HL-60/S4 treated with phorbol 12-myristate 13-acetate at 8.2 ng/mL for 4 days and 3 days (cell line): ENCODE results near the gene SDC4.

Source experiments
- in situ Hi-C: fragments of 300-500 bp; cut with MboI; formaldehyde crosslinking; loops from 2 replicates; pipeline ENCODE4 v1.15.0; 2022; ENCODE audit warnings: low sequenced_read_pairs

The SDC4 gene

DNA sequence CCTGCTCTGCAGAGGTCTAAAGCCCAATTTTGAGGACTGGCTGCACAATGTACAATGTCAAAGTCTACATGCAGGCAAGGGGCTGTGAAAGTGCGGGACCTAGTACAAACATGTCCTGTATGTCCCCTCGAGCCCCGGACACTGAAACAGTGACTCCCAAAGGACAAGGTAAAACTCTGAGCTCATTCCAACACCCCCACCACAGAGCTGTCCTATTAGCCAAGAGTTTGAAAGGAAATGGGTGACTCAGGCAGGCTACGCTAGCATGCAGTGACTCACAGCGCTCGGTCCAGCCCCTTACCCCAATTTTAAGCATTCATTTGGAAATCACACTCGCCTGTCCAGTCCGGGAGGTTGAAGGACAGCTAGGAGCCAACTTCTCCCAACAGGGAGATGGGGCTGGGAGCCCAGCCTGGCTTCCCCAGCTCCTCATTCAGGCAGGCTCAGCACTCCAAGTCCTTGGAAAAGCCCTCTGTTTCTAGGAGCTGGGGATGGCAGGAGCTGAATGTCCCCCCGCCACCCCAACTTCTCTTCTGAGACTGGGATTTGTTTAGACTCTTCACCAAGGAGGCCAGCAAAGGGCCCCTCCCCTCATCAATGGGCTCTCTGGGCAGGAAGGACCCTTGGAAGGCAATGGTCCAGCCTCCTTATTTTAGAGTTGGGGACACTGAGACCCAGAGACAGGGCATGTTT lies 3.9 kb downstream of the SDC4 start:
- in situ Hi-C loops, result no loop called here

DNA sequence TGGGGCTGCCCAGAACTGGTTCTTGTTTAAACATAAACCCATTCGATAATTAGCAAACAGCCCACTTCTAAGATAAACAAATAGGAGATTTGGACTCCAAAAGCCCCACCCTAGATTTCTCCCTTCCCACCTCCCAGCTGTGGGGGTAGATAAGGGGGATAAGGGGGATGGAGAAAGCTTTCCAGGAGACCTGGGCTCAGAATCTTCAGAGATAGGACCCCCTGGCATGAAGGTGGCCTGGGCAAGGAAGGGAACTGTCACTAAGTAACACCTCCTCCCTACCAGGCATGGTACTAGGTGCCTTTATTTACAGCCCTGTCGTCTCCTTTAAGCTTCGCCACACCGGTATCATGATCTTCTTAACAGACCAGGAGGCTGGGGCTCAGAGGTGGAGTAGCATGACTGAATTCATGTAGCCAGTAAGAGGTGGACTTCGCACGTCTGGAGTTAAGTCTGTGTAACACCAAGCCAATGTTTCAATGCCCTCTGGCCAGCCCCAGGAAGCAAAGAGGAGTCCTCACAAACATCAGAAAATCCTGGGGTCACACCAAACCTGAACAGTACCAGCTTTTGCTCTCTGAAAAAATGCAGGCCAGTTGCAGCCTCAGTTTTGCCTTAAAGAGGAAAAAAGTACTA lies 4.6 kb downstream of the SDC4 start:
- in situ Hi-C loops, result no loop called here

- in situ Hi-C loops, result no loop called here
Measured at GRCh38 chr20:45342855-45343531, 5.2 kb downstream of the SDC4 start.

GRCh38 chr20:45341939-45342854 lies 6.0 kb downstream of the SDC4 start:
- in situ Hi-C loops, result no loop called here

DNA sequence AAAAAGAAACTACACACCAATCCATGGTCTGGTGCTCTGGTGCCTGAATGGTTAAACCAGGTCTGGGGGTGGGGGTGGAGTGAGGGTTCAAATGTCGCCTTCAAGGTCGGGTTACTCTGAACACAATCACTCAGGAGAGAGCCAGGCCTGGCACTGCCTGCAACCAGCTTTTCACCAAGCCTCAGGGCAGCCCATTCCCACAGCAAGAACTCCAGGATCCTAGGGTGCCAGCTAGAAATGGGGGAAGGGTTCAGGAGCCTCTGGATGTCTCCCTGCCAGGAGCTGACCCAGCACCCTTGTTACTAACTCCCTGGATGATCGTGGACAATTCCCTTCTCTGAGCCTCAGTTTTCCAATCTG lies 6.7 kb downstream of the SDC4 start:
- in situ Hi-C loops, result no loop called here

- in situ Hi-C loops, result no loop called here
Measured at GRCh38 chr20:45340951-45341350, 7.3 kb downstream of the SDC4 start.

GRCh38 chr20:45340236-45340847 lies 7.9 kb downstream of the SDC4 start:
- in situ Hi-C loops, result no loop called here

DNA sequence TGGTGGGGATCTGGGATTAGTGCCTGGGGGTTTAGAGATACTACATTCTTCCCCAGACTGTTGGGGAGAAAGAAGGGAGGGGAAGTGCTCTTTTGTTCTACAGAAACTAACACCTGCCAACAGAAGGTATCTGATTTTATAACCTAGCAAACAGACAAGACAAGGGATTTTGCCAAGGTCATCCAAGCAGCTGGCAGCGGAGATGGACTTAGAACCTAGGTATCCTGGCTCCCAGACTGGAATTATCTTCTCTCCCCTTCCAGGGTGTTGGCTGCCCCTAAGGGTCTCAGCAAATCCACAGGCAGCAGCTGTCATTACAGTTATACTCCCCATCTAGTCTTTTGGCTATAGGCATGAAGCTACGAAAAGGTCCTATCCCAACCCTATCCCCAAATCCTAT lies 8.4 kb downstream of the SDC4 start:
- in situ Hi-C loops, result no loop called here

DNA sequence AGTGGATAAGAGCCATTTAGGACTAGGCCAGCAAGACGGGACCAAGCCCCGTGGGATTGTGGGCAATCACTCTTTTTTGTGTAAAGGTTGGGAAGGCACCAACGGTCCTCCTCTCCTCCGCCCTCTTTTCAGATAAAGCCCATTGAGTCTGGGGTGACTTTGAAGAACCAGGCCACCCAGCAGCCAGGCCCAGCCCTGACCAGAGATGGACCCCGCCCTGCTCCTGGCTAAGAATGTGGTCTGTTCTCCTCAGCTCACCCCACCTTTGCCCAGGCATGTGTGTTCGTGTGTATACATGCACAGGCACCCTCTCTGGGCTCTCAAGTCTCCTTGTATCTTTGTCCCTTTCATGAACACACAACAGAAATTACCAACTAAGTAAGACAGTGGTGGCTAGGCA lies 9.1 kb downstream of the SDC4 start:
- in situ Hi-C loops, result no loop called here

DNA sequence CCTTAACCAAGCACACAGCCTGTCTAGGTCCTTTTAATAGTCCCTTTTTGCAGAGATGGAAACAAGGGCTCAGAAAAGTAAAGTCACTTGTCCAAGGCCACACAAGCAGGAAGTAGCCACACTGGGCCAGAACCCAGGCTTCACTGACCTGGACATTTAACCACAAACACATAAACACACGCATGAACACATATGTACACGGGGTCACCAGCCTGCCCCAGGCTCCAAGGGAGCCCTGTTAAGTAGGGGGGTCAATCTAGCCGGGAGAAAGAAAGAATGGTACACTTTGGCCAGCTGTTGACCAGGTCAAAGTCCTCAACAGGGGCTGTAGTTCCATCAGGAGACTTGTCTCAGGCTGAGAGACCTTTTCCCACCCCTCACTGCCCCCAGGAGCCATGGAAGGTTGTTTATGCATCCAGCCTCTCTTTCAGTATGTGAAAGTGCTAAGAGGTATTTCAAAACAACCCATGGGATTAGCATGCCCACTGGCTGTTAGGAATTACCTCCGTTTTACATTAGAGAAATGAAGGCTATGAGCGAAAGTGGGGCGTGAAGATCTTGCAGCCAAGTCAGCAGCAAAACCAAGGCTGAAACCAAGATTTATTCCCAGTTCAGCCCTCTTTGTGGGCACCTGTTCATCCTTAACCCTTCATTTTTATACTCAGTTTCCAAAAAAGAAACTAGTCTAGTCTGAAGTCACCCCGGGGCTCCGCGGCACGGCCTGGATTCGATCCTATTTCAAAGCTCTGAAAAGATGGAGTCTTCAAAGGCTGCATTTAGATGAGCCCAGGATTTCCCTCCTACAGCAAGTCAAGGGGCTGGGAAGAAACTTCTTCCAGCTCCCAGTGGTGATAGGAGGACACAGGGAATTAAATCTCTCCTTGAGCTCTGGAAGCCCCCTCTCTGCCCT lies 9.8 kb downstream of the SDC4 start:
- in situ Hi-C loops, result no loop called here

DNA sequence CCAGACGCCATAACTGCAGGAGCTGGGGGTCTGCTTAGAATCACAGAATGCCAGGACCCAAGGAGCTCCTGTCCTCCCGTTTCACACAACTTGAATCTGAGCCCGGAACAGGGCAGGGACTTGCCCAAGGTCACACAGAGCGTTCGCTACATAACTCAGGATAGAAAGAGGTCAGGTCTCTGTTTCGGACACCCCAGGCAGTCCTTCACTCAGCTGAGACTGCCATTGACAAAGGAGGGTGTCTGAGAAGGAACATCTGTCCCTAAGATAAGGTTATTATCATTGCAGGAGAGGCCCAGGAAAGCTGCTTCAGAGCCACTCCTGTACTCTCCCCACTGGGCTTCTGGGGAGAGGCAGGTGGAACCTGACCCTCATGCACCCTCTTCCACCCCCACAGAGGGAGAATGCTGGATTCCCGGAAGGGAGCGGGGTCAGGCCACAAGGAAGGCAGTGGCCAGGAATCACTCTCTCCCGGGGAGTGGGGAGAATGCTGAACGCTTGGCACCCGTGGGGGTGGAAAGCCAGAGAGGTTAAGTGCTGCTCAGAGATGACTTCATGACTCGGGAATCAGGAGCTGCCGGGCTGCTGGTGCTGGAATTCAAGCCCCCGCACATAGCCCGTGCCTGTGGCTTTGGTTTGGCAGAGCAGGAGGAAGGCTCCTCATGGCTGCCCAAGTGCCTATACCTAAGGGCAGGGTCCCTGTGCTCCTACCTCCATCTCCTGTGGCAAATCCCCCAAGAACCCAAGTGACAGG lies 10.7 kb downstream of the SDC4 start:
- in situ Hi-C loops, result no loop called here

GRCh38 chr20:45336530-45337366 lies 11.5 kb downstream of the SDC4 start:
- in situ Hi-C loops, result no loop called here

- in situ Hi-C loops, result no loop called here
Measured at GRCh38 chr20:45330476-45330875, 17.7 kb downstream of the SDC4 start.

DNA sequence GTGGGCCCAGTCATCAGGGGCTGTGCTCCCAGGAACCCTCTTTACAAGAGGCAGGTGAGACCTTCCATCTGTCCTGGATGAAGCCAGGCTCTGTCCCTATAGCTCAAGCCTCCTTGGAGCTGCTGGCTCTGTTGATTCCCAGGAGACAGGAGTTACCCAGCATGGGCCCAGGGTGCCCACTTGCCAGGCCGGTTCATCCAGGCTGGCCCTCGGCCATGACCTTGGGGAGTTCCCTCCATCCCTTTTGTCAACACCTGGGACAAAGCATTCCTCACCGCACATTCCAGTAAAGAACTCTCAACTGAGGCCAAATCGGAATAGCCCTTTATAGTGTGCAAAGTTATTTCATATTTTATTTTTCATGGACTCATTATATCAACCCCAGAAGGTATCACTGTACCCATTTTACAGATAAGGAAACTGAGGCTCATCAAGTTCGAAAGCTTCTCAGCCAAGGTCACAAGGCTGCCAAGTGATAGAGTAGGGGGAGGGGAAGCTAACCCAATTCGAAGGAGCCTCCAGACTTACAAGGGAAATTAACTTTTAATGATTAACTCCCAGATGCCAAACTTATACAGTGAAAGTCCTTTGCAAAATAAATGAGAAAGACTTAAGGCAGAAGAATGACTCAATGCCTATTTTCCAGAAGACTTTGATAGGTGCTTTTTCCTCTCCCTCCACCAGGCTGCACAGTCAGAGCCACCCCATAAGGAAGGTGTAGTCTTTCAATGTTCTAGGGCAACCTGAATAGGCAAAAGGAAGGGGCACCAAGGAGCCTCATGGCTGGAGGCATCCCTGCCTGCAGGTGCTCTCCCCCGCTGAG lies 18.5 kb downstream of the SDC4 start:
- in situ Hi-C loops, result loop anchor here (10.0 kb wide), 1 partner anchor 105 kb away; no protein-coding TSS in a partner anchor

DNA sequence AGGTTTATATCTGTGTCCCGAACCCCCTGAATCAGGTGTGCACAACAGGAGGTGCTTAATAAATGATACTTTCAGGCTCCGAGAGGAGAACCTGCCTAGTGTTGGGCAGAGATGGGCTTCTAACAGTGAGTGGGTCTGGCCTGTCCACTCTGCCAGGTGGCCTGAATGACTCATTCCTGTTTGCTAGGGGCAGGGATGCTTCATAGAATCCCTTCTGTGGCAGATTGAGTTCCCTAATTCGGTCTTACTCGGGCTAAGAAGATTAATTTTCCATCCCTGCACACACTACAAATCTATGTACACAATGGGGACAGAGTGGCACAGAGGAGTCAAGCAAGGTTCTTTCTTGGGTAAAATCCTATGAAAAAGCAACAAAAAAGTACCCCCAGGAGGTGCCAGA lies 19.8 kb downstream of the SDC4 start:
- in situ Hi-C loops, result loop anchor here (10.0 kb wide), 1 partner anchor 106 kb away; no protein-coding TSS in a partner anchor

DNA sequence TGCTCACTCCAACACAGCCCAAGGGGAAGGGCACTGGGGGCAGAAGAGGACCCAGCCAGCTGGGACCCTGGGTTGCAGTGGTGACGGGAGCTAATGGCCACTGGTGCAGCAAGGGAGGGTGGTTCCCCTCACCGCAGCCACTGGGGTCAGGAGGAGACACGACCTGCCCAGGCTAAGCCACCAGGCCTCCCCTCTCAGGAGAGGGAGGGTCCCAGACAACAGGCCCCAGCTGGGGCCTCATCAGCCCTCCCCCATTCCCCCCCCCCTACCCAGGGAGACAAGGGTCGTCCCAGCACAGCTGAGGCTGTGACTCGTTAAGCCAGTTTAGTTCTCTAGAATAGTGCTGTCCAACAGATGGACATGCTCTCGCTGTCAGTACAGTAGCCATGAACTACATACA lies 22.9 kb downstream of the SDC4 start:
- in situ Hi-C loops, result loop anchor here (10.0 kb wide), 1 partner anchor 109 kb away; no protein-coding TSS in a partner anchor

DNA sequence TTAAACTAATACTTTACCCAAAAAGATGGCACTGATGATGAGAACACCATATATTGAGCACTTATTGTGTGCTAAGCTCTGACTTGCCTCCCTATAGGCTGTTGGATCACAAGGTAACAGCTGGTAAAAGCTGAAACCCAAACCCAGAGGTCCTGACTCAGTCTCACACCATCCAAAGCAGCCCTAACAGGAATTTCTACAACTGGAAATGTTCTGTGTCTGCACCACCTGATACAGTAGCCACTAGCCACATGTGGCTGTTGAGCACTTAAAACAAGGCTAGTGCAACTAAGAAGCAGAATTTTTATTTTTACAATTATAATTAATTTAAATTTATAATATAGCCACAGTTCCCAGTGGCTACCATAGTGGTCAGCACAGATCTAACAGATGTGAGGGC lies 24.5 kb downstream of the SDC4 start:
- in situ Hi-C loops, result loop anchor here (10.0 to 25.0 kb wide), 2 partner anchors 111 to 439 kb away; no protein-coding TSS in a partner anchor
